HuH-7.5 (cell line): ENCODE results near the gene SPTLC1.

Experiments used
- DNase-seq: peaks from one replicate; pipeline ENCODE4 v3.0.0; 2011; ENCODE audit warnings: low spot score

SPTLC1 gene

GRCh38 chr9:92077888-92078287 lies 37.3 kb downstream of the SPTLC1 start:
- DNase-seq: no peak

- no peak for DNase-seq
Measured at GRCh38 chr9:92071634-92072033, 43.6 kb downstream of the SPTLC1 start.

- DNase-seq: no peak
Measured at GRCh38 chr9:92066168-92066567, 49.0 kb downstream of the SPTLC1 start.

GRCh38 chr9:92064711-92065110 lies 50.5 kb downstream of the SPTLC1 start:
- no peak for DNase-seq

- DNase-seq: no peak
Measured at GRCh38 chr9:92061184-92061583, 54.0 kb downstream of the SPTLC1 start.

- DNase-seq: no peak
Measured at GRCh38 chr9:92059661-92060060, 55.6 kb downstream of the SPTLC1 start.

GRCh38 chr9:92058723-92059444 lies 56.3 kb downstream of the SPTLC1 start:
- DNase-seq: no peak

GRCh38 chr9:92058026-92058425 lies 57.2 kb downstream of the SPTLC1 start:
- DNase-seq: no peak

- no peak for DNase-seq
Measured at GRCh38 chr9:92057226-92057625, 58.0 kb downstream of the SPTLC1 start.

- DNase-seq: no peak
Measured at GRCh38 chr9:92055624-92056023, 59.6 kb downstream of the SPTLC1 start.

- no peak for DNase-seq
Measured at GRCh38 chr9:92048924-92049625, 66.1 kb downstream of the SPTLC1 start.

GRCh38 chr9:92047500-92047899 lies 67.7 kb downstream of the SPTLC1 start:
- no peak for DNase-seq

GRCh38 chr9:92046676-92047075 lies 68.5 kb downstream of the SPTLC1 start:
- no peak for DNase-seq

GRCh38 chr9:92044936-92045335 lies 70.3 kb downstream of the SPTLC1 start:
- no peak for DNase-seq

GRCh38 chr9:92043002-92043401 lies 72.2 kb downstream of the SPTLC1 start:
- DNase-seq: no peak

GRCh38 chr9:92042260-92042659 lies 73.0 kb downstream of the SPTLC1 start:
- DNase-seq: no peak

- DNase-seq: no peak
Measured at GRCh38 chr9:92036756-92037155, 78.5 kb downstream of the SPTLC1 start.

- DNase-seq: no peak
Measured at GRCh38 chr9:92036411-92036746, 78.8 kb downstream of the SPTLC1 start.

- no peak for DNase-seq
Measured at GRCh38 chr9:92035687-92036410, 79.4 kb downstream of the SPTLC1 start.

GRCh38 chr9:92035146-92035545 lies 80.1 kb downstream of the SPTLC1 start:
- DNase-seq: no peak

- DNase-seq: no peak
Measured at GRCh38 chr9:92033991-92034390, 81.2 kb downstream of the SPTLC1 start.

- DNase-seq: no peak
Measured at GRCh38 chr9:92033307-92033706, 81.9 kb downstream of the SPTLC1 start.

GRCh38 chr9:92032891-92033290 lies 82.3 kb downstream of the SPTLC1 start:
- DNase-seq: no peak
